K562 (cell line): ENCODE data around the gene ATP2B1. TPM values are rescaled to one million over a fixed set of nuclear protein-coding genes. Genes with fewer than 3 reads are reported as not detected.

ENCODE experiments used
- CTCF ChIP-seq, 3 experiments: IDR thresholded peaks in 2 of 3; conservative IDR thresholded peaks in 1 of 3; 2 replicates each; pipeline ENCODE4 v1.5.1; 2011 to 2012; ENCODE audit warnings: low read length in 3 of 3, mild to moderate bottlenecking in 3 of 3, control low read depth in 2 of 3, improper control_type of control experiment in 1 of 3, inconsistent platforms in 1 of 3, low read depth in 1 of 3, mixed read lengths in 1 of 3, moderate library complexity in 1 of 3; ENCODE audit not compliant: insufficient read depth in 2 of 3
- EP400 ChIP-seq: fragments of 450-650 bp; IDR thresholded peaks from 2 replicates; pipeline ENCODE4 v1.6.1; 2017; ENCODE audit warnings: antibody characterized with exemption, mild to moderate bottlenecking, moderate library complexity
- HDAC3 ChIP-seq: fragments of 450-650 bp; IDR thresholded peaks from 2 replicates; pipeline ENCODE4 v1.6.1; 2018; ENCODE audit warnings: borderline replicate concordance, mild to moderate bottlenecking, moderate library complexity; ENCODE audit not compliant: partially characterized antibody
- JUND ChIP-seq, 2 experiments: IDR thresholded peaks; 2 replicates in 1 of 2; 3 replicates in 1 of 2; pipeline ENCODE4 v1.6.1; 2011; ENCODE audit warnings: borderline replicate concordance in 2 of 2, low read depth in 2 of 2, low read length in 2 of 2, improper control_type of control experiment in 1 of 2, missing biosample characterization in 1 of 2, missing genetic modification characterization in 1 of 2, missing genetic modification reagents in 1 of 2
- NCOA1 ChIP-seq: fragments of 450-650 bp; IDR thresholded peaks from 2 replicates; pipeline ENCODE4 v1.6.1; 2016; ENCODE audit warnings: low read depth
- PRDM10 ChIP-seq: fragments of 450-650 bp; IDR thresholded peaks from 2 replicates; pipeline ENCODE4 v1.6.1; 2018; ENCODE audit not compliant: partially characterized antibody
- RREB1 ChIP-seq: fragments of 250-450 bp; sonication (Bioruptor Pico); IDR thresholded peaks from 2 replicates; pipeline ENCODE4 v1.4.0; 2020
- ZBTB9 ChIP-seq: fragments of 450-650 bp; formaldehyde crosslinking; IDR thresholded peaks from 2 replicates; pipeline ENCODE4 v1.4.0; 2020; ENCODE audit warnings: mild to moderate bottlenecking, moderate library complexity
- ZNF280B ChIP-seq: fragments of 250-450 bp; sonication (Bioruptor Pico); IDR thresholded peaks from 2 replicates; pipeline ENCODE4 v1.5.1; 2021; ENCODE audit warnings: mild to moderate bottlenecking
- ZNF586 ChIP-seq: fragments of 450-650 bp; formaldehyde crosslinking; conservative IDR thresholded peaks from 2 replicates; pipeline ENCODE4 v1.4.0; 2020; ENCODE audit warnings: mild to moderate bottlenecking, moderate library complexity
- polyA plus RNA-seq, 8 experiments: library from polyadenylated mRNA; depleted of rRNA in 4 of 8; stranded (reverse) in 5 of 8; unstranded in 3 of 8; fragments of >200 nt; fragmentation: Nextera tagmentation in 2 of 8; fragmentation: Illumina TruSeq in 1 of 8; extraction: Ambion mirVana in 2 of 8; extraction: Trizol in 1 of 8; gene quantifications; 2 replicates each; pipeline versions ENCODE4 v1.2.1 to v1.2.3, GENCODE V29; 2011 to 2014; ENCODE audit warnings: inconsistent platforms in 1 of 8, missing spikeins in 1 of 8
- total RNA-seq, 7 experiments: library from RNA; depleted of rRNA in 6 of 7; stranded (reverse); fragments of >200 nt in 6 of 7; fragmentation: Illumina TruSeq in 2 of 7; extraction: Trizol in 2 of 7; gene quantifications; 2 replicates each; pipeline versions ENCODE4 v1.2.1 to v1.2.3, GENCODE V29; 2011 to 2021; ENCODE audit warnings: low replicate concordance in 1 of 7

Gene ATP2B1
- total and polyA plus RNA-seq, 9 of the 15 experiments (the other 6 are each of a cell fraction or from before 2014, with no cell fraction given): 8.6 to 39.0 (median 27.8) TPM

- TF ChIP-seq RREB1 (CRISPR knock-in tag) (no peak), ZNF586 (CRISPR knock-in tag) (no peak), PRDM10 (no peak), HDAC3 (no peak), JUND (IDR thresholded peaks at IDR 0.05; ENCODE audit: borderline replicate concordance, low read depth, low read length) (peak; percentile 62), JUND (tag; IDR thresholded peaks at IDR 0.05; ENCODE audit: borderline replicate concordance, low read depth, low read length) (peak; percentile 37; the same call in 1 of the 3 replicates), ZNF280B (CRISPR knock-in tag) (no peak), NCOA1 (no peak), ZBTB9 (CRISPR knock-in tag) (no peak), EP400 (no peak), CTCF (IDR thresholded peaks at IDR 0.05 in 2 of 3, conservative IDR thresholded peaks at IDR 0.05 in 1 of 3; ENCODE audit: insufficient read depth in 2 of 3, low read depth in 1 of 3, low read length in 3 of 3) (no peak)
Observed at GRCh38 chr12:89566615-89567014, 142.0 kb downstream of the ATP2B1 start (continued).
